NT2/D1 (cell line): Measurements from ENCODE around the gene RORB.

Experiments used
- DNase-seq: peaks from one replicate; pipeline ENCODE4 v3.0.0-alpha.2; 2011; ENCODE audit warnings: low read depth, low spot score
- H3K27me3 ChIP-seq: 2 replicates; pipeline ENCODE4 v1.6.0; 2011; ENCODE audit warnings: mild to moderate bottlenecking; ENCODE audit not compliant: insufficient read length, insufficient read depth
- H3K36me3 ChIP-seq: 2 replicates; pipeline ENCODE4 v1.6.1; 2011; ENCODE audit warnings: mild to moderate bottlenecking, low read length, mixed read lengths; ENCODE audit not compliant: insufficient read depth, insufficient read length
- H3K4me1 ChIP-seq: 2 replicates; pipeline ENCODE4 v1.5.1; 2011; ENCODE audit not compliant: insufficient read depth, insufficient read length
- H3K4me3 ChIP-seq: 2 replicates; pipeline ENCODE4 v1.5.1; 2011; ENCODE audit warnings: low read depth; ENCODE audit not compliant: insufficient read length
- H3K9ac ChIP-seq: 2 replicates; pipeline ENCODE4 v1.6.0; 2011; ENCODE audit warnings: low read depth; ENCODE audit not compliant: insufficient read length
- H3K9me3 ChIP-seq: 2 replicates; pipeline ENCODE4 v1.5.1; 2011; ENCODE audit warnings: mild to moderate bottlenecking, low read length; ENCODE audit not compliant: insufficient read depth
- SUZ12 ChIP-seq: IDR thresholded peaks from 2 replicates; pipeline ENCODE4 v1.6.1; 2011; ENCODE audit not compliant: insufficient read length, insufficient read depth; ENCODE audit errors: extremely low read depth
- YY1 ChIP-seq: IDR thresholded peaks from 2 replicates; pipeline ENCODE4 v1.6.1; 2011; ENCODE audit not compliant: insufficient read length, insufficient read depth
- ZNF274 ChIP-seq: IDR thresholded peaks from 2 replicates; pipeline ENCODE4 v1.6.1; 2011; ENCODE audit warnings: mild to moderate bottlenecking, low read depth, low read length

RORB gene

GRCh38 chr9:74557571-74557970, 60.4 kb downstream of the RORB start:
- Histone ChIP-seq H3K9me3 (no peaks in the 10 kb centered on the region), H3K4me1 (no peaks in the 10 kb centered on the region), H3K4me3 (no peak overlapping the region), H3K27me3 (no peaks in the 10 kb centered on the region), H3K36me3 (no peaks in the 10 kb centered on the region), H3K9ac (no peak overlapping the region)
- TF ChIP-seq SUZ12: no peak
- DNase-seq: no peak

DNA sequence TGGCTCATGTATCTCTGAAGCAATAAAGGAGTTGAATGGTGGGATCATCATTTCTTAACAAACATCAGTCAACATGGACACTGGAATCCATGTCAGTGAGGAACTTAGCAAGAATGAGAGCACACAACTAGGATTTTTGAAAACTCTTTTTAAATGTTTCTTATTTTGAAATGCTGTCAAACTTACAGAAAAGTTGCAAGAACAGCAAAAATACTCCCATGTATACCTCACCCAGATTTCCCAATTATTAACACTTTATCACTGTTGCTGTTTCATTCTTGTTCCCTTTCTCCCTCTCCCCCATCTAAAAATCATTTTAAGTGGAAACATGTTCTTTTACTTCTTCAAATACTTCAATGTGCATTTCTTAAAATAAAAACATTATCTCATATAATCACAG, 65.5 kb downstream of the RORB start:
- Histone ChIP-seq H3K9me3 (no peaks in the 10 kb centered on the region), H3K4me1 (no peaks in the 10 kb centered on the region), H3K4me3 (no peak overlapping the region), H3K36me3 (no peaks in the 10 kb centered on the region), H3K9ac (no peak overlapping the region), H3K27me3 (no peaks in the 10 kb centered on the region)
- no peak for DNase-seq
- TF ChIP-seq ZNF274: no peak
- no peak for TF ChIP-seq YY1
- no peak for TF ChIP-seq SUZ12

DNA sequence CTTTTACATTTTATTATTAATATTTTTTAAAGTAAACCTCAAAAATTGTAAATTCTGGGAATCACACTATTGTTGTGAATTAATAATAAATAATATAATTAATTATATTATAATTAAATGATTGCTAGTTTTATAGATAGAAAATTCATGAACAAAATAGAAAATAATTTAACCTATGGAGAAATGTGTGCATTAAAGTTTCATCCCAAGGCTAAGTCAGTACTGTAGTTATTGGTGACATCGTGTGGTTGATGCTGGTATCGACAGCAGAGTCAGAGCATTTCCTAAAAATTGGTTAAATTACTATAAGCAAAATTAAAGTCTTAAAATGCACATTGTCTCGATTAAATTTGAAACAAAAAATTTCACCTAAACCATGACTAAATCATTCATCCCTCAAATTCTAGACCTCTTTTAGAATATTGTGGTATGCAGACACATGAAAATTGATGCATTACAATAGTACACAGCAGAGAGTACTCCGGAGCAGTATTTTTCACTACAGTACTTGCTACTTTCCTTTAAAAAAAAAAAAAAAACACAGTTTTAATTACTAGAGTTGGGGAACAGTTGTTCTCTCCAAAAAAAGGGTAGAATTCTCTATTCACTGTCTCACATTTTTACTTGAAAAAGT, 73.9 kb downstream of the RORB start:
- H3K9me3 ChIP-seq: no peaks in the 10 kb centered on the region
- no peak for DNase-seq
- no peak for TF ChIP-seq SUZ12
- H3K36me3 ChIP-seq: no peaks in the 10 kb centered on the region
- H3K4me3 ChIP-seq: no peak overlapping the region
- H3K4me1 ChIP-seq: no peaks in the 10 kb centered on the region
- no peaks in the 10 kb centered on the region for H3K27me3 ChIP-seq
- H3K9ac ChIP-seq: no peak overlapping the region

DNA sequence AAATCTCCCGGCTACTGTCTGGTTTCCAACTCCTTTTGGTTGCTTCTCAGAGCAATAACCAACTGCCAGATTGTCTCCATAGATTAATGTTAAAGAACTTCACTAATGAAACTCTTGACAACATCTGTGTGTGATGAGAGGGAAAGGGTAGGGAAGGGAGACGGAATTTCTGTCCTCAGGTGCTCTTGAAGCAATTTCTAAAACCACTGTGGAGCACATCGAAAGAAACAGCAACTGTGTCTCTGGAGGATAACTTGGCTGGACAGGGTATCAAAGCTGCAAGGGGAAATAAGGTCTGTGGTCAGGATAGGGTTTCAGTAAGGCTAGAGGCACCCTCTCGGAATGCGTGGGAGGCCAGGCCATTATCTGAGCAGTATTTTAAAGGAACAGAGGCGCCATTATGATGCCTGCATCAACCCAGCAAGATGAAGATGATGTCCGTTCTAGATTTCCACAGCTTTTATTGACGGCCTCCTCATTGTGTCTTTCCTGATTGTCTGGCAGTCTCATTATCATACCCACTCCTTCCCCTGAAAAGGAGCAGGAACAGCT, 76.6 kb downstream of the RORB start:
- no peak for TF ChIP-seq SUZ12
- TF ChIP-seq ZNF274: no peak
- TF ChIP-seq YY1: no peak
- H3K4me3 ChIP-seq: no peak overlapping the region
- no peak overlapping the region for H3K9ac ChIP-seq
- H3K27me3 ChIP-seq: no peaks in the 10 kb centered on the region
- no peak for DNase-seq
- no peaks in the 10 kb centered on the region for H3K9me3 ChIP-seq
- no peaks in the 10 kb centered on the region for H3K36me3 ChIP-seq
- no peaks in the 10 kb centered on the region for H3K4me1 ChIP-seq

DNA sequence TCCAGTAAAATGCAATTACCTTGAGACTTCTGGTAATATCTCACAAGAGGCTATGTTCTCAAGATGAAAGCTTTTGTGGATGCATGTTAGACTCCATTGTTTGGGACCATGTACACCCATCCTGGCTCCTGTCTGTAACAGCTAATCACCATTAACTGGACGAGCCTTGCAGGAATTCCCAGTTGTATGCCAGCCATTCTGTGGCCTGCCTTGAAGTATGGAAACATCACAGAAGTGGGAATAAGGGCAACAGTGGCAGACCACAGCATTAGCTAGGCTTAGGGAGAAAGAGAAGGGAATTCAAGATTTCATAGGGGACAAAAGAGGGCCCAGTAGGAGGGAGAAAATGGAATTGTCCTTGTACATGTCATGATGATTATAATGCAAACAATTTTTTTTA, 79.0 kb downstream of the RORB start:
- H3K4me3 ChIP-seq: no peak overlapping the region
- DNase-seq: no peak
- no peak for TF ChIP-seq YY1
- no peak for TF ChIP-seq ZNF274
- no peak for TF ChIP-seq SUZ12
- H3K27me3 ChIP-seq: no peaks in the 10 kb centered on the region
- no peaks in the 10 kb centered on the region for H3K9me3 ChIP-seq
- no peak overlapping the region for H3K9ac ChIP-seq
- no peaks in the 10 kb centered on the region for H3K4me1 ChIP-seq
- H3K36me3 ChIP-seq: no peaks in the 10 kb centered on the region

GRCh38 chr9:74577956-74578355, 80.8 kb downstream of the RORB start:
- no peak for DNase-seq
- Histone ChIP-seq H3K36me3 (no peaks in the 10 kb centered on the region), H3K9me3 (no peaks in the 10 kb centered on the region), H3K4me1 (no peaks in the 10 kb centered on the region), H3K27me3 (no peaks in the 10 kb centered on the region), H3K9ac (no peak overlapping the region), H3K4me3 (no peak overlapping the region)
- TF ChIP-seq YY1 (no peak), SUZ12 (no peak), ZNF274 (no peak)

DNA sequence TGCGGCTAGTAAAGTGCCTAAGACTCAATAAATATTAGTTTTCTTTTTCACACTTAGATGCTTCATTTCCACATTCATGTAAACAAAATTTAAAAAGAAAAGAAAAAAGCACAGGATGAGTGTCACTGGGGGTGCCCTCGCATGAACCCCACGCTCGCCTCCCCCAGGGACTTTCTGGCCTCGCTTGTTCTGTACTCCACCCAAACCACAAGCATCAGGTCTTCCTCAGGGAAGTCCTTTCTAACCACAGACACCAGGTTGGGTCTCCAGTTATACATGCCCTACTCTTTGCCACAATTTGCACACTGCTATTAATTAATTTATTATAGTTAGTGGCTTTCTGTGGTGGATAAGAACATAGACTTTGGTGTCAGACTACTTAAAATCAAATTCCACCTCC, 92.4 kb downstream of the RORB start:
- TF ChIP-seq SUZ12 (no peak), YY1 (no peak), ZNF274 (no peak)

GRCh38 chr9:74595286-74595685, 98.2 kb downstream of the RORB start:
- no peaks in the 10 kb centered on the region for H3K9me3 ChIP-seq
- no peak for TF ChIP-seq ZNF274
- no peak for TF ChIP-seq SUZ12
- no peak for TF ChIP-seq YY1

More for the DNA sequence above, 92.4 kb downstream of the RORB start:
- DNase-seq: no peak
- H3K36me3 ChIP-seq: no peaks in the 10 kb centered on the region
- no peak overlapping the region for H3K9ac ChIP-seq
- H3K9me3 ChIP-seq: no peaks in the 10 kb centered on the region
- H3K4me1 ChIP-seq: no peaks in the 10 kb centered on the region
- no peaks in the 10 kb centered on the region for H3K27me3 ChIP-seq
- H3K4me3 ChIP-seq: no peak overlapping the region

More at GRCh38 chr9:74595286-74595685, 98.2 kb downstream of the RORB start:
- Histone ChIP-seq H3K27me3 (no peaks in the 10 kb centered on the region), H3K9ac (no peak overlapping the region), H3K36me3 (no peaks in the 10 kb centered on the region), H3K4me3 (no peak overlapping the region), H3K4me1 (no peaks in the 10 kb centered on the region)
- no peak for DNase-seq
